K562 (cell line): ENCODE results near the gene AIFM3. TPM values are rescaled to one million over a fixed set of nuclear protein-coding genes. Genes with fewer than 3 reads are reported as not detected.

Source experiments
- ATF6 ChIP-seq: sonication (generic); formaldehyde crosslinking; IDR thresholded peaks from 2 replicates; pipeline ENCODE4 v1.4.0; 2020; ENCODE audit warnings: mild to moderate bottlenecking, missing genetic modification reagents
- C11orf30 ChIP-seq: fragments of 450-650 bp; IDR thresholded peaks from 2 replicates; pipeline ENCODE4 v1.6.1; 2016; ENCODE audit warnings: low read depth, mild to moderate bottlenecking
- FOS ChIP-seq: IDR thresholded peaks from 3 replicates; pipeline ENCODE4 v1.6.1; 2011; ENCODE audit not compliant: insufficient read length; ENCODE audit errors: extremely low read depth
- HDAC1 ChIP-seq, 2 experiments: fragments of 450-650 bp; IDR thresholded peaks; 2 replicates each; pipeline ENCODE4 v1.6.1; 2016 to 2017; ENCODE audit warnings: inconsistent platforms in 1 of 2, mild to moderate bottlenecking in 1 of 2, moderate library complexity in 1 of 2
- HDAC8 ChIP-seq: fragments of 450-650 bp; IDR thresholded peaks from 2 replicates; pipeline ENCODE4 v1.6.1; 2016; ENCODE audit warnings: mild to moderate bottlenecking, missing genetic modification characterization, moderate library complexity, missing compliant biosample characterization
- HMBOX1 ChIP-seq: sonication (generic); IDR thresholded peaks from 2 replicates; pipeline ENCODE4 v1.6.1; 2016
- KAT8 ChIP-seq: fragments of 450-650 bp; IDR thresholded peaks from 2 replicates; pipeline ENCODE4 v1.6.1; 2016; ENCODE audit warnings: low read depth, mild to moderate bottlenecking
- NR0B1 ChIP-seq: fragments of 450-650 bp; IDR thresholded peaks from one replicate; pipeline ENCODE4 v1.6.1; 2018; ENCODE audit warnings: mild to moderate bottlenecking, moderate library complexity; ENCODE audit not compliant: partially characterized antibody
- POLR3A ChIP-seq: IDR thresholded peaks from 2 replicates; pipeline ENCODE4 v1.6.1; 2011; ENCODE audit warnings: borderline replicate concordance, mild to moderate bottlenecking, moderate library complexity; ENCODE audit not compliant: insufficient read length, insufficient read depth; ENCODE audit errors: extremely low read depth
- SIRT6 ChIP-seq: IDR thresholded peaks from one replicate; pipeline ENCODE4 v1.6.1; 2012; ENCODE audit warnings: low read depth, mild to moderate bottlenecking, control low read depth, inconsistent platforms, low read length, moderate library complexity
- TFAP4 ChIP-seq: sonication (generic); formaldehyde crosslinking; IDR thresholded peaks from 2 replicates; pipeline ENCODE4 v1.8.0; 2022; ENCODE audit warnings: missing genetic modification reagents, mild to moderate bottlenecking, moderate library complexity, borderline replicate concordance
- ZNF740 ChIP-seq, 3 experiments: fragments of 200-800 bp in 1 of 3; sonication (Bioruptor generic) in 1 of 3; sonication (generic) in 1 of 3; formaldehyde crosslinking in 1 of 3; IDR thresholded peaks; 2 replicates each; pipeline versions ENCODE4 v1.6.1 to v1.8.0; 2016 to 2022; ENCODE audit warnings: mild to moderate bottlenecking in 2 of 3, missing compliant biosample characterization in 2 of 3, missing genetic modification characterization in 2 of 3, missing genetic modification reagents in 1 of 3
- polyA plus RNA-seq, 8 experiments: library from polyadenylated mRNA; depleted of rRNA in 4 of 8; stranded (reverse) in 5 of 8; unstranded in 3 of 8; fragments of >200 nt; fragmentation: Nextera tagmentation in 2 of 8; fragmentation: Illumina TruSeq in 1 of 8; extraction: Ambion mirVana in 2 of 8; extraction: Trizol in 1 of 8; gene quantifications; 2 replicates each; pipeline versions ENCODE4 v1.2.1 to v1.2.3, GENCODE V29; 2011 to 2014; ENCODE audit warnings: inconsistent platforms in 1 of 8, missing spikeins in 1 of 8
- total RNA-seq, 7 experiments: library from RNA; depleted of rRNA in 6 of 7; stranded (reverse); fragments of >200 nt in 6 of 7; fragmentation: Illumina TruSeq in 2 of 7; extraction: Trizol in 2 of 7; gene quantifications; 2 replicates each; pipeline versions ENCODE4 v1.2.1 to v1.2.3, GENCODE V29; 2011 to 2021; ENCODE audit warnings: low replicate concordance in 1 of 7

The AIFM3 gene
- total and polyA plus RNA-seq, 9 of the 15 experiments (the other 6 are each of a cell fraction or from before 2014, with no cell fraction given), result 0.03 to 0.20 (median 0.07) TPM; not detected in 1

- TF ChIP-seq ZNF740 (CRISPR knock-in tag; IDR thresholded peaks at IDR 0.05), result no peak
- TF ChIP-seq ZNF740 (tag; IDR thresholded peaks at IDR 0.05), result 0 out of 4 replicates have a peak, but pooled peaks of 1 of the 2 experiments have one; percentile 65
- no peak for TF ChIP-seq HMBOX1
- no peak for TF ChIP-seq NR0B1
- TF ChIP-seq POLR3A, result no peak
- no peak for TF ChIP-seq KAT8
- TF ChIP-seq SIRT6, result peak; percentile 90
- TF ChIP-seq FOS, result no peak
- TF ChIP-seq HDAC1 (IDR thresholded peaks at IDR 0.05), result no peak
- peak; percentile 99 for TF ChIP-seq HDAC8 (tag)
- TF ChIP-seq TFAP4 (CRISPR knock-in tag), result no peak
- no peak for TF ChIP-seq C11orf30
- TF ChIP-seq ATF6 (CRISPR knock-in tag), result no peak
Measured at GRCh38 chr22:20981787-20982562, 14.9 kb downstream of the AIFM3 start, which contains the start of gene LZTR1 (continued).
